AG09319 (cell line): Measurements from ENCODE around the gene KIF25.

Source experiments
- DNase-seq: peaks from one replicate; pipeline ENCODE4 v3.0.0-alpha.2; 2010; ENCODE audit warnings: low read depth; ENCODE audit errors: extremely low read depth
- CTCF ChIP-seq: IDR thresholded peaks from 2 replicates; pipeline ENCODE4 v1.5.1; 2011; ENCODE audit warnings: low read depth, mild to moderate bottlenecking, inconsistent platforms, low read length, moderate library complexity

Gene KIF25

GRCh38 chr6:168032005-168032760 lies 34.7 kb downstream of the KIF25 start:
- DNase-seq, result peak; percentile 22

GRCh38 chr6:168033791-168034190 lies 36.3 kb downstream of the KIF25 start:
- no peak for DNase-seq
- TF ChIP-seq CTCF, result no peak

More at GRCh38 chr6:168032005-168032760, 34.7 kb downstream of the KIF25 start:
- peak; percentile 52 for TF ChIP-seq CTCF

GRCh38 chr6:168034537-168034936 lies 37.1 kb downstream of the KIF25 start:
- no peak for DNase-seq
- TF ChIP-seq CTCF, result no peak

GRCh38 chr6:168035098-168035660 lies 37.7 kb downstream of the KIF25 start:
- DNase-seq, result peak; percentile 12
- no peak for TF ChIP-seq CTCF

- TF ChIP-seq CTCF, result no peak
- DNase-seq, result no peak
These were observed 38.4 kb downstream of the KIF25 start for GRCh38 chr6:168035661-168036545.

- no peak for TF ChIP-seq CTCF
- DNase-seq, result no peak
These were observed 39.8 kb downstream of the KIF25 start for GRCh38 chr6:168037242-168037641.

- no peak for DNase-seq
- no peak for TF ChIP-seq CTCF
These were observed 40.4 kb downstream of the KIF25 start for GRCh38 chr6:168037856-168038255.
